ENCODE measurements around the gene CNPY2. TPM values are rescaled to one million over a fixed set of nuclear protein-coding genes. Genes with fewer than 3 reads are reported as not detected.
"Not testable (repeated sequence)": the region's sequence is repeated elsewhere in the genome, so short reads cannot be mapped to it uniquely, and the experiment has no call there.

CNPY2 gene
- total RNA-seq, 1 donor from 2014 or later: 65.6 TPM

DNA sequence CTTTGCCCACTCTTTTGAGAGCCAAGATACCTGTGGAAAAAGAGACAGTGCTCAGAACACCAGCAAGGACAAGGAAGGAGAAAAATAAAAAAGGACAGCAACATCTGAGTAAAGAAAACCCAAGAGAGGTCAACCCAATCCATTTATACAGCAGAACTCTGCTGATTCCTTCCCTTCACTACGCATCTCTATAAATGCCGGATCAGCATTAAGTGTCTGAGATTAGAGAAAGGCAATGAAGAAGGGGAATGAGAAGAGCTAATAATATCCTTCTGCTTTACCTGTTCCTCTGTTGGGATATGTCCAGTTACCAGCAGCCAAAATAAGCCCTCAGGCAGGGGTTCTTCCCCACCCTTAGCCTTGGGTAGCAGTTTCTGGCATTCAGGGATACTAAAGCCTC lies 33.2 kb downstream of the CNPY2 start:
- intact Hi-C loops (cut with DNase I): no loop called here

DNA sequence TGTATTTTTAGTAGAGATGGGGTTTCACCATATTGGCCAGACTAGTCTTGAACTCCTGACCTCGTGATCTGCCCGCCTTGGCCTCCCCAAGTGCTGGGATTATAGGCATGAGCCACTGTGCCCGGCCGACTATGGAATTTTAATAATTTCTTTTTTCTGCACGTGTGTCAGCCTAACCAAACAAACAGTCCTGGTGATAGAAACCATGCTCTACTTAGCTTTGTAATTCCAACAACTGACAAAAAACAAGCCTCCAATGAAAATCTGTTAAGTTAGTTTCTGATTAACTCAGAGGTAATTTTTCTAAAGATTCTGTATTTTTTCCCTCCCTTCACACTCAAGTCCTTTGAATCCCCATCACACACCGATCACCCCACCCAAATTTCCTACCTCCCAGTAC lies 33.8 kb downstream of the CNPY2 start:
- H3K9me3 ChIP-seq: no peaks in the 10 kb centered on the region
- no peak overlapping the region for H3K27ac ChIP-seq
- H3K36me3 ChIP-seq: peaks cover 0 to 76% of the 10 kb centered on the region in 2 donors
- H3K4me1 ChIP-seq: peaks cover 8% of the 10 kb centered on the region
- DNase-seq (ENCODE audit: extremely low spot score in 2 of 2): no peak
- intact Hi-C loops (cut with DNase I): no loop called here
- no peak overlapping the region for H3K4me3 ChIP-seq
- TF ChIP-seq, protein P1, sequence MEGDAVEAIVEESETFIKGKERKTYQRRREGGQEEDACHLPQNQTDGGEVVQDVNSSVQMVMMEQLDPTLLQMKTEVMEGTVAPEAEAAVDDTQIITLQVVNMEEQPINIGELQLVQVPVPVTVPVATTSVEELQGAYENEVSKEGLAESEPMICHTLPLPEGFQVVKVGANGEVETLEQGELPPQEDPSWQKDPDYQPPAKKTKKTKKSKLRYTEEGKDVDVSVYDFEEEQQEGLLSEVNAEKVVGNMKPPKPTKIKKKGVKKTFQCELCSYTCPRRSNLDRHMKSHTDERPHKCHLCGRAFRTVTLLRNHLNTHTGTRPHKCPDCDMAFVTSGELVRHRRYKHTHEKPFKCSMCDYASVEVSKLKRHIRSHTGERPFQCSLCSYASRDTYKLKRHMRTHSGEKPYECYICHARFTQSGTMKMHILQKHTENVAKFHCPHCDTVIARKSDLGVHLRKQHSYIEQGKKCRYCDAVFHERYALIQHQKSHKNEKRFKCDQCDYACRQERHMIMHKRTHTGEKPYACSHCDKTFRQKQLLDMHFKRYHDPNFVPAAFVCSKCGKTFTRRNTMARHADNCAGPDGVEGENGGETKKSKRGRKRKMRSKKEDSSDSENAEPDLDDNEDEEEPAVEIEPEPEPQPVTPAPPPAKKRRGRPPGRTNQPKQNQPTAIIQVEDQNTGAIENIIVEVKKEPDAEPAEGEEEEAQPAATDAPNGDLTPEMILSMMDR (IDR thresholded peaks at IDR 0.05): no peak
- TF ChIP-seq POLR2A (IDR thresholded peaks at IDR 0.05) (no peak), POLR2AphosphoS5 (IDR thresholded peaks at IDR 0.05; ENCODE audit: insufficient read depth in 1 of 2, low read depth in 1 of 2) (no peak)
- no peaks in the 10 kb centered on the region for H3K27me3 ChIP-seq

More for the DNA sequence above, 33.2 kb downstream of the CNPY2 start:
- DNase-seq (ENCODE audit: extremely low spot score in 2 of 2): no peak
- peaks cover 0 to 75% of the 10 kb centered on the region in 2 donors for H3K36me3 ChIP-seq
- no peaks in the 10 kb centered on the region for H3K9me3 ChIP-seq
- no peak overlapping the region for H3K27ac ChIP-seq
- peaks cover 13% of the 10 kb centered on the region for H3K4me1 ChIP-seq
- H3K27me3 ChIP-seq: no peaks in the 10 kb centered on the region
- no peak overlapping the region for H3K4me3 ChIP-seq
- TF ChIP-seq, protein P1 (IDR thresholded peaks at IDR 0.05): no peak
- no peak for TF ChIP-seq POLR2A (IDR thresholded peaks at IDR 0.05)
- TF ChIP-seq POLR2AphosphoS5 (IDR thresholded peaks at IDR 0.05; ENCODE audit: insufficient read depth in 1 of 2, low read depth in 1 of 2): no peak

DNA sequence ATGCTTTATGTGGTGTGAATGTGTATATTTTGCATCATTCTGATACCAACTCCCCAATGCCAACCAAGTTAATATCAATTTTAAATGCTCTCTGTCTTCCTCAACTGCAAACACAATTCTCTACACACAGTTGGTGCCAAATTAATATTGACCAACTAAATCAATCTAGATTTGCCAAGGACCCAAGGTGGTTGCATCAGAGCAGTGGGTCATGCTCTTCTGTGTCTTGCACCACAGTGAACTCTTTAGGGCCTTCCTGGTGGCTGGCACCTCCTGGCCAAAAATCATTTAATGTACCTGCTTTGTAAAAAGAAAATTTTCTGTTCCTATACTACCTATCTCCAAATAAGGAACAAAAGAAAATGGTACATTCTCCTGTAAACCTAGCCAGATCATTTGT lies 34.9 kb downstream of the CNPY2 start:
- intact Hi-C loops (cut with DNase I): no loop called here
- TF ChIP-seq, protein P1 (IDR thresholded peaks at IDR 0.05): no peak
- TF ChIP-seq POLR2AphosphoS5 (IDR thresholded peaks at IDR 0.05; ENCODE audit: insufficient read depth in 1 of 2, low read depth in 1 of 2): no peak
- TF ChIP-seq POLR2A (IDR thresholded peaks at IDR 0.05): no peak
- Histone ChIP-seq H3K27ac (no peak overlapping the region), H3K27me3 (no peaks in the 10 kb centered on the region), H3K4me3 (no peak overlapping the region), H3K9me3 (no peaks in the 10 kb centered on the region), H3K4me1 (no peaks in the 10 kb centered on the region), H3K36me3 (peaks cover 0 to 88% of the 10 kb centered on the region in 2 donors)
- DNase-seq (ENCODE audit: extremely low spot score in 2 of 2): no peak

DNA sequence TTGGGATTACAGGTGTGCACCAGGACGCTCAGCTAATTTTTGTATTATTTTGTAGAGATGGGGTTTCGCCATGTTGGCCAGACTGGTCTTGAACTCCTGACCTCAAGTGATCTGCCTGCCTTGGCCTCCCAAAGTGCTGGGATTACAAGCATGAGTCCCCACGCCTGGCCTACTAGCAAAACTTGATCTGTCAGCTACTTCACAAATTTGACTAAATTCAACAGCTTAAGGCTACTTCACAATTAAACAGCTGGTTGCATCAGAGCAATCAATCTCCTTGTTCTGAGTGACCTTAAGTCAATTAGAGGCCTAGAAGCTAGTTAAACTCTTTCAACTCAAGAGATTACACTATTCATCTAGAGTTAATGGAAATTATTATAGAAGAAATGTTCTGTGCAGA lies 36.9 kb downstream of the CNPY2 start:
- Histone ChIP-seq H3K9me3 (no peaks in the 10 kb centered on the region), H3K27ac (no peak overlapping the region), H3K4me1 (no peaks in the 10 kb centered on the region), H3K36me3 (peaks cover 0 to 96% of the 10 kb centered on the region in 2 donors), H3K27me3 (no peaks in the 10 kb centered on the region), H3K4me3 (no peak overlapping the region)
- intact Hi-C loops (cut with DNase I): no loop called here
- TF ChIP-seq, protein P1 (IDR thresholded peaks at IDR 0.05): no peak
- TF ChIP-seq POLR2A (IDR thresholded peaks at IDR 0.05) (no peak), POLR2AphosphoS5 (IDR thresholded peaks at IDR 0.05; ENCODE audit: insufficient read depth in 1 of 2, low read depth in 1 of 2) (no peak)
- DNase-seq (ENCODE audit: extremely low spot score in 2 of 2): no peak

DNA sequence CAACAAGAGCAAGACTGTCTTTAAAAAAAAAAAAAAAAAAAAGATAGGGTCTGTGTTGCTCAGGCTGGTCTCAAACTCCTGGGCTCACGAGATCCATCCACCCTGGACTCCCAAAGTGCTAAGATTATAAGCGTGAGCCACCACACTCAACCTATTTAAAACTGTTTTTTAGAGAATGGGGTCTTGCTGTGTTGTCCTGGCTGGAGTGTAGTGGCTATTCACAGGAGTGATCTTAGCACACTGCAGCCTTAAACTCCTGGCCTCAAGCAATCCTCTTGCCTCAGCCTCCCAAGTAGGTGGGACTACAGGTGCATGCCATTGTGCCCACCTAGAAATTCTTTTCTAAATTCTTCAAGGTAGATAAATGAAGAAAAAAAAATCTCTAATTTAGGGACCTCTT lies 41.5 kb downstream of the CNPY2 start:
- Histone ChIP-seq H3K4me3 (no peak overlapping the region), H3K9me3 (no peaks in the 10 kb centered on the region), H3K27me3 (no peaks in the 10 kb centered on the region), H3K27ac (no peak overlapping the region), H3K4me1 (no peaks in the 10 kb centered on the region), H3K36me3 (peaks cover 0 to 76% of the 10 kb centered on the region in 2 donors)
- no peak for DNase-seq (ENCODE audit: extremely low spot score in 2 of 2)
- intact Hi-C loops (cut with DNase I): no loop called here
- TF ChIP-seq POLR2A (IDR thresholded peaks at IDR 0.05) (no peak), POLR2AphosphoS5 (IDR thresholded peaks at IDR 0.05; ENCODE audit: insufficient read depth in 1 of 2, low read depth in 1 of 2) (no peak)
- TF ChIP-seq, protein P1 (IDR thresholded peaks at IDR 0.05): no peak

DNA sequence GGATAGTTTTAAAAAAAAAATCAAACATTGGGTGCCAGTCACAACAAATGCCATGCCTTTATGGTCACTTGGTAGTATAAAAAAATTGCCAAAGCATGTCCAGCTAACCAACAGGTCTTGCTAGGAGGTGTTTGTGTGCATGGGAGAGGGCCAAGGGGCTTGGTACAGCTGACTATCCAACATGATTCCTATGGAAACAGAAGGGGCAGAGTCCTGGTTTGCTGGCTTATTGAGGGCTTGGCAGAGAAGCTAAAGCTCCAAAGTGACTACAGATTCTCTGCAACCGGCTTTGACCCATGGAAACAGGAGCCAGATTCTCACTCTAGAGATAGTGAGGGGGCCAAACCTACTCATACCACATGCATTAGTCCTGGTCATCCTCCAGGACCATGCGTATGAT lies 43.3 kb downstream of the CNPY2 start:
- H3K4me3 ChIP-seq; DNase-seq (ENCODE audit: extremely low spot score in 2 of 2); H3K27me3 ChIP-seq; H3K9me3 ChIP-seq; intact Hi-C loops (cut with DNase I); H3K27ac ChIP-seq; H3K4me1 ChIP-seq: not testable (repeated sequence)
- peaks cover 0 to 58% of the 10 kb centered on the region in 2 donors for H3K36me3 ChIP-seq
